22Rv1 (cell line): ENCODE results near the gene RASGRP2.

ENCODE experiments used
- H3K27ac ChIP-seq: fragments of 450-650 bp; 2 replicates; pipeline ENCODE4 v1.5.1; 2017
- ZFX ChIP-seq: fragments of 450-650 bp; IDR thresholded peaks from 2 replicates; pipeline ENCODE4 v1.6.1; 2017; ENCODE audit warnings: antibody characterized with exemption, borderline replicate concordance
- TF ChIP-seq, protein P1 (sequence below): fragments of 450-650 bp; IDR thresholded peaks from 2 replicates; pipeline ENCODE4 v1.5.1; 2017; ENCODE audit warnings: mild to moderate bottlenecking

Gene RASGRP2

DNA sequence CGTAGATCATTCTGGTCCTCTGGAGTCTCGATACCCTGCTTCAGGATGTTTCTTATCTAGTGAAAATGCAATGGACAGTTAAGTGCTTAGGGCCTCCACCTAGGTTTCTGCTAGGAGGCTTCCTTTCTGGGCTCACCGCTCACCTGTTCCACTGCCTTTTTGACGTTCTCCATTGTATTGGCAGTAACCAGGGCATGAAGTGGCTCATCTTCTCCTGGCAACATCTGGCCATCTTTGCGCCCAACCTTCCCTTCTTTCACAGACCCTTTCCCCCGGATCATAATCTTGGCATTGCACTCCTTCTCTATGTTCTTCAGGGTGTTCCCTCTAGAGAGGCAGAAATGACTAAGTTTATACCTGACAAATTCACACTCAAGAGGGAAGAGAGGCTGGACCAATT is 25.3 kb upstream of the RASGRP2 start:
- H3K27ac ChIP-seq, result no peak overlapping the region
- TF ChIP-seq ZFX, result no peak

DNA sequence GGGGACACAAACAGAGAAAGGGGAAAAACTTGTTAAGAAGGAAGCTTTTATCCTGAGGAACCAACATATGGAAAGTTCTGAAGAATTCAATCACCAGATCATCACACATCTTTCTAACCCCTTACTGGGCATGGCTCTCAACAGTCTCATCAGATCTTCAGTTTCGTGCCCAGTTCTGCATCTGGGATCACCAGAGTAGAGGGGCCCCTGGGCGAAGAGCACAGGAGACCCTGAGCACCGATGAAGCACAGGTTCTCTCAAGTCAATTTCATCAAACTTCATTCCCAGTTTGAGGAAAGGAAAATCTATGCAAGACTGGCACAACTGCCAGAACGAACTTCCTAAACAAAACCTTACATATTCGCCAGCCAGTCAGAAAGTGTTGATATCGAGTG is 24.4 kb upstream of the RASGRP2 start:
- 0 out of 2 replicates have a peak overlapping the region, but pooled peaks have one; percentile 12 for H3K27ac ChIP-seq
- TF ChIP-seq ZFX, result no peak
- TF ChIP-seq, protein P1, sequence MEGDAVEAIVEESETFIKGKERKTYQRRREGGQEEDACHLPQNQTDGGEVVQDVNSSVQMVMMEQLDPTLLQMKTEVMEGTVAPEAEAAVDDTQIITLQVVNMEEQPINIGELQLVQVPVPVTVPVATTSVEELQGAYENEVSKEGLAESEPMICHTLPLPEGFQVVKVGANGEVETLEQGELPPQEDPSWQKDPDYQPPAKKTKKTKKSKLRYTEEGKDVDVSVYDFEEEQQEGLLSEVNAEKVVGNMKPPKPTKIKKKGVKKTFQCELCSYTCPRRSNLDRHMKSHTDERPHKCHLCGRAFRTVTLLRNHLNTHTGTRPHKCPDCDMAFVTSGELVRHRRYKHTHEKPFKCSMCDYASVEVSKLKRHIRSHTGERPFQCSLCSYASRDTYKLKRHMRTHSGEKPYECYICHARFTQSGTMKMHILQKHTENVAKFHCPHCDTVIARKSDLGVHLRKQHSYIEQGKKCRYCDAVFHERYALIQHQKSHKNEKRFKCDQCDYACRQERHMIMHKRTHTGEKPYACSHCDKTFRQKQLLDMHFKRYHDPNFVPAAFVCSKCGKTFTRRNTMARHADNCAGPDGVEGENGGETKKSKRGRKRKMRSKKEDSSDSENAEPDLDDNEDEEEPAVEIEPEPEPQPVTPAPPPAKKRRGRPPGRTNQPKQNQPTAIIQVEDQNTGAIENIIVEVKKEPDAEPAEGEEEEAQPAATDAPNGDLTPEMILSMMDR, result no peak

DNA sequence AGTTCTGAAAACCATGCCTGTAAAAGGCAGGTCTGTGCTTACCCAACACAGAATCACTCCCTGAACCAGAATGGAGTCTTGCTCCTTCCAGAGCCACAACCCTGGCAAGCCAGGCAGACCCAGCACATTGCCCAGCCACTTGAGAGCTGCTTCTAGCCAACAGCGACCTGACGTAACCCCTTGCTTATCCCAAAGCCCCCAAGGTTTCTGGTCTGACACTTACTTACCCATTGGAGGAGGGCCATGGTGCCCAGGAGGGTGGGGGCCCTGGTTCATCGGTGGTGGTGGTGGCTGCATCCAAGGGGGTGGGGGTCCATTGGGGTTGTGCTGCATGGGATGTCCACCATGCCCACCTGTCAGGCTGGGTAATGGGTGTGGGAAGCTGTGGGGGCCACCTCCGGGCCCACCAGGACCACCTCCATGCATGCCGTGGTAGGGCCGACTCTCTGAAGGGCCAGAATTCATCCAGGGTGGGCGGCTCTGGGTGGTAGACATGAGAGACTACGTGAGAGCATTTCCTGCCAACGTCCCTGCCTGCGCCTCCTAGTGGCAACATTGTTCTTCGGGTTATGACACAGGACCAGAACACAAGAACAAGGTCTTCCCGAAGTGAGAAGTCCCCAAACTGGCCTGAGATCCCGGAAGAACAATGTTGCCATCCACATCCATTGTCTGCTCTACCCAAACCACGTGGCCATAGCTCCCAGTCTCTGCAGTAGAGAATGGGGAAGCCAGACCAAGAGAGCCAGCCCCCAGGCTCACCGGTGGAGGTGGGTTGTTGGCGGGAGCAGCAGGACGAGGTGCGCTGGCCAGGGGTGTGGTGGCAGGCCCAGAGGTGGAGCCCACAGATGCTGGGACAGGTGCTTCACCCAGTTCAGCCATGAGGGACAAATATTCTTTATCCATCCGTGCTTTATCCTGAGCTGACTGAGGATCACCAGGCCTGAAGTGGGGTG is 23.7 kb upstream of the RASGRP2 start:
- H3K27ac ChIP-seq, result 0 out of 2 replicates have a peak overlapping the region, but pooled peaks have one; percentile 12
- no peak for TF ChIP-seq ZFX
- TF ChIP-seq, protein P1, result peak; percentile 89

DNA sequence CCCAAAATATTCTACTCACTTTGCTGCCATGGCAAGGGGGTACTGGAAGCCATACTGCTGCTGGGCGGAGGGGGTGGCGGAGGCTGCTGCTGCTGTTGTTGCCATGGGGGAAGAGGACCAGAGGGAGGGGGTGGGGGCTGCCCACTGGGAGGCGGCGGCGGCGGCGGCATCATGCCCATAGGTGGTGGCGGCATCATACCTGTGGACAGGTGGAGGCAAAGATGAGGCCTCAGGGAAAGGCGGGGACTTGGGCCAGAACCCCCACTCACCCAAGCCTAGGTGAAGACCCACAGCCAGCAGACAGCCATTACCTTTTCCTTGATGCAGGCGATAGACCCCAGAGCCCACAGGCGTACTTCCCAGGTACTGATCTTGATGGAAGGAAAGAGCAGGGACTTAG is 22.9 kb upstream of the RASGRP2 start:
- H3K27ac ChIP-seq, result no peak overlapping the region
- TF ChIP-seq, protein P1, result no peak
- no peak for TF ChIP-seq ZFX

DNA sequence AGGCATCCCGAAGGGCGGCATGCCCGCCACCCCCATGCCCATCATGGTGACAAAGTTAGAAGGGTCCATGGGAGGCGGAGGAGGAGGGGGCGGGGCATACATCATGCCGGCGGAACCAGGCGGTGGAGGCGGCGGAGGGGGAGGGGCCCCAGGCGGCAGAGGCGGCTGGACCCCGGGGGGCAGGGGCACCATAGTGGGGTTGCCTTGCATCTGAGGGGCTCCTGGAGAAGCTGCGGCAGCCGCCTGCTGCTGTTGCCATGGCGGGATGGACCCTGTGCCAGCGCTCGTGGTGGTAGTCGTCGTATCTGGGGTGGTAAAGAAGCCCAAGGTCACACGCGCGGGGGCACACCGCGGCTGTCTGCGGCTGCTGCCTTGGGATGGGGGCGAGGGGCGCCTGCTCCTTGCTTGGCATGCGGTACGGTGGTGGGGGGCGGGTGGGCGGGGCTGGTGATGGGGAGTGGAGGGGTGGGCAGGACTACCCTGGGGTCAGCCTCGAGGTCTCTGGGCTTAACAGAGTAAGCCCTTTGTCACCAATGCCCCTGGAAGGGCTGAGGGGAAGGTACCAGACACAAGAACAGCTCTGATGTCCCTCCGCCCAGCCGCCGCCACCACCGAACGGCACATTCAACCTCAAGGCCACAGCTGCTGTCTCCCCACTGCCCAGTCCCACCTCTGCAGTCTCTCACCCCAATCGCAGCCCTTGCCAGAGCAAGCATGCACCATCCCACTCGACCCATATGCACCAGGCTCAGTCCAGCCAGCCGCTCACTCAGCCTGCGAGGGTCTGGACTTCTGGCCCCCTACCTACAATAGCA is 22.1 kb upstream of the RASGRP2 start:
- TF ChIP-seq, protein P1, result no peak
- no peak for TF ChIP-seq ZFX
- H3K27ac ChIP-seq, result no peak overlapping the region

DNA sequence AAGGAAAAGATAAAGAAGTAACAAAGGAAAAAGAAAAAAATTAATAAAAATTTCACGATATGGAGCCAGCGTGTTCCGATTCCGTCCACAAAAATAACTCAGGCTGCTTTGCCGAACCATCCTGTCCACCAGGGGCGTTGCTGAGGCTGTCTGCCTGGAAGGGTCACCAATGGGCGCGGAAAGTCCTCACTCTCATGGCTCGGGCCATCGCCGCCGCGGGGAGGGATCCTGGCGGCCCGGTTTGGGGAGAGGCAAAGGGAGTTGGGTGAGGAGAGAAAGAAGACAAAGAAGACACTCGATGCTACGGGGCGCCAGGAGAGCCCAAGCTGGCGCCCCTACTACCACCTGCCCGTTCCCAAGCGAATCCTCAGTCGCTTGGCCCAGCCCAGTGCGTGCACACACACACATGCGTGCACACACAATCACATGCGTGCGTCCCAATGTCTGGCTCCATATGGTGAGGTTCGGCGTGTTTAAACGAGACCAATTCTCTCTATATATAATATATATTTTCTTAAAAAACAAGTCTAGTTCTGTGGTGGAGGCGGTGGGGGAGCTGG is 21.4 kb upstream of the RASGRP2 start:
- H3K27ac ChIP-seq, result no peak overlapping the region
- TF ChIP-seq ZFX, result no peak
- TF ChIP-seq, protein P1, result peak; percentile 46

DNA sequence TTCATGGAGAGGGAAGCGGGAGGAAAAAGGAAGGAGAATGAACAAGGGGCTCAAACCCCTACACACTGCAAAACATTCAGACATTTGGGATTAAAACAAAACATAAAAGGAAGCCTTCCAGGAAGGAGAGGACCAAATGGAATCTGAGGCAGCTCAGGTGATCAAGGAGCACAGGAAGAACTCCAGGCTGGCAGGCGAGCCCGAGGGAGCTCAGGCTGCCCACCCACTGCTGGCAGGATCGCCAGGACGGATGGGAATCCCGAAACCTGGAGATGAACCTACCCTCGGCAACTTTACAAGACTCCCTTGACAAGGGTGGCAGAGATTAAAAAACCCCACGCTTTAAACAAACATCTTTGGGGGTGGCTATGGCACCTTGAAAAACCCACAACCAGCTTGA is 20.8 kb upstream of the RASGRP2 start:
- 0 out of 2 replicates have a peak overlapping the region, but pooled peaks have one; percentile 50 for H3K27ac ChIP-seq
- TF ChIP-seq ZFX, result no peak
- TF ChIP-seq, protein P1, result no peak
